GM10248 (cell line): ENCODE measurements around the gene RSPH9.

Source experiments
- CTCF ChIA-PET: fragments of 300-600 bp; sonication (Branson Sonifier 250); formaldehyde crosslinking; extraction: SDS; loops from one replicate; lab custom pipeline; 2021; ENCODE audit warnings: antibody characterized with exemption; lab: Yijun Ruan, JAX
- POLR2A ChIA-PET: fragments of 350-650 bp; sonication (Branson Sonifier 250); formaldehyde crosslinking; extraction: SDS; loops from one replicate; lab custom pipeline; 2020; ENCODE audit warnings: antibody characterized with exemption; lab: Yijun Ruan, JAX
- DNase-seq: peaks from one replicate; pipeline ENCODE4 v3.0.0; 2012; ENCODE audit errors: extremely low spot score
- CTCF ChIP-seq: IDR thresholded peaks from 2 replicates; pipeline ENCODE4 v1.5.1; 2012; ENCODE audit warnings: mild to moderate bottlenecking, low read depth; ENCODE audit errors: extremely low read depth, missing control alignments, control extremely low read depth

The RSPH9 gene

DNA sequence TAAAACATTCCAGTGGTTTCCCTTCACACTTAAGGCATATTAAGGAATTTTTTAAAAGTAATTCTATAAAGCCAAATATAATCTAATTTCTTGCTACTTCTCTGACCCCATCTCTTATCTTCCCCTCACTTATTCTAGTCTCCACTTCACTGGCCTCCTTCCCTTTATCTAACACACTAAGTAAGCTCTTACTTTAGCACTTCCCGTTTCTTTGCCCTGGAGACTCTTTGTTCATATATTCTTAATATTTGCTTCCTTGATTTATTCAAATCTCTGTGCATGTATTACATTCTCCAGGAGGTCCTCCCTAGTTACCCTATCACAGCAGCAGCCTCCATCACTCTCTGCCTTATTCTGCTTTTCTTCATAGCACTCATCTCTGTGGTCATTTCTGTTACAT lies 36.0 kb upstream of the RSPH9 start:
- no peak for TF ChIP-seq CTCF
- ChIA-PET CTCF (interaction anchor here (0.6 to 3.7 kb wide), 30 partner anchors 9 to 910 kb away, joined by 3 to 37 read pairs (median 6); partner anchors contain the start of genes DNPH1, GTPBP2, POLH and XPO5), POLR2A (no interaction called here)
- no peak for DNase-seq

GRCh38 chr6:43609402-43609801 lies 35.4 kb upstream of the RSPH9 start:
- ChIA-PET CTCF (interaction anchor here (0.9 to 3.7 kb wide), 22 partner anchors 9 to 481 kb away, joined by 3 to 37 read pairs (median 8); partner anchors contain the start of genes DNPH1, POLH and XPO5), POLR2A (no interaction called here)
- DNase-seq, result no peak
- no peak for TF ChIP-seq CTCF

DNA sequence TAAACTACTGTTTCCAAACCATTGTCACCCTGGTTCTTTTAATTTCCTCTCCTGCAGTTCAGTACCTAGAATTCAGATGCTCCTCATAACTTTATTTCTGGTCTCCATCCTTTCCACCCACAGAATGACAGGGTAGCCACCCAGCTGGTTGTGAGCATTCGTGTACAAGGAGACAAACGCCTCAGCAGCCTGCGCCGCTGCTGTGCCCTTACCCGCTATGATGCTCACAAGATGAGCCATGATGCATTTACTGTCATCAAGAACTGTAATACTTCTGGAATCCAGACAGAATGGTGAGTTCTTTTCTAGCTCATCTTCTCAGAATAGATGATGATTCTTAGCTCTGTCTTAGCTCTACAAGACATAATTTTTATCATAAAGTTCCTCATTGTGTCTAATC lies 34.4 kb upstream of the RSPH9 start:
- POLR2A ChIA-PET, result interaction anchor here (1.0 kb wide), 1 partner anchor 19 kb away, joined by 3 read pairs; the partner anchor contains the start of gene GTPBP2
- CTCF ChIA-PET, result interaction anchor here (0.9 to 2.3 kb wide), 11 partner anchors 8 to 469 kb away, joined by 3 to 6 read pairs (median 3); partner anchors contain the start of gene GTPBP2
- no peak for TF ChIP-seq CTCF
- no peak for DNase-seq

GRCh38 chr6:43613721-43614395 lies 31.0 kb upstream of the RSPH9 start:
- CTCF ChIA-PET, result interaction anchor here (2.0 to 2.8 kb wide), 2 partner anchors 10 to 156 kb away, joined by 6 to 9 read pairs; partner anchors contain the start of gene VEGFA
- no peak for DNase-seq
- TF ChIP-seq CTCF, result no peak
- POLR2A ChIA-PET, result no interaction called here

DNA sequence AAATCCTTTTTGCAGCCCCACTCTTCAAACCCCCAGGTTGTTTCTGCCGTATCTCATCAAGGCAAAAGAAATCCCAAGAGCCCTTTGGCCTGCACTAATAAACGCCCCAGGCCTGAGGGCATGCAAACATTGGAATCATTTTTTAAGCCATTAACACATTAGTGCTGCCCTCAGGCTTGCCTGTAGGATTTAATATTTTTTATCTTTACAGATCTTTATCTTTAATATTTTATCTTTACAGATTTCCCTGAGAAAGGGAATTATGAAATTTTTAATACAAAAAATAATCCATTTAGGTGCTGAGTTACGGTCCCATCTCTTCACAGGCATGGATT lies 30.5 kb upstream of the RSPH9 start:
- DNase-seq, result no peak
- TF ChIP-seq CTCF, result no peak
- POLR2A ChIA-PET, result no interaction called here
- CTCF ChIA-PET, result interaction anchor here (2.0 to 2.8 kb wide), 2 partner anchors 10 to 155 kb away, joined by 6 to 9 read pairs; partner anchors contain the start of gene VEGFA

GRCh38 chr6:43616725-43617472 lies 27.9 kb upstream of the RSPH9 start:
- ChIA-PET CTCF (interaction anchor here (5.6 kb wide), 1 partner anchor 8 kb away, joined by 37 read pairs; no protein-coding TSS in a partner anchor), POLR2A (no interaction called here)
- no peak for DNase-seq
- TF ChIP-seq CTCF, result no peak
